Neuronal stem cell (in vitro differentiated cells): ENCODE measurements around the gene ZNF714.

ENCODE experiments used
- small RNA-seq: library from polyadenylated mRNA; stranded (forward); fragments of <200 nt; extraction: miRNeasy Mini kit (QIAGEN cat#:217004); gene quantifications from one replicate; pipeline ENCODE3, GENCODE V24; 2013; ENCODE audit not compliant: insufficient read depth

The ZNF714 gene

Small RNA genes within 50 kb of the gene (small RNA-seq; reads per million reads assigned to genes)
- 2.0 reads per million for gene RNA5SP469
